HG02938 (cell line): Measurements from ENCODE around the gene NDUFA5.

ENCODE experiments used
- ATAC-seq: cut with Tn5 transposase; IDR thresholded peaks from one replicate; pipeline ENCODE4 v1.9.1; 2021; ENCODE audit warnings: mild to moderate bottlenecking, moderate library complexity; ENCODE audit not compliant: unreplicated experiment

The NDUFA5 gene

GRCh38 chr7:123557398-123558288, at the start of gene NDUFA5:
Gene NDUFA5, minus strand, starts transcription at chr7:123557818. Its CDS starts 23 bp downstream, at chr7:123557795.
- peak; percentile 96 for ATAC-seq

- no peak for ATAC-seq
These were observed 47.1 kb upstream of the NDUFA5 start for GRCh38 chr7:123604739-123605138.

GRCh38 chr7:123602648-123603047, 45.0 kb upstream of the NDUFA5 start:
- no peak for ATAC-seq

GRCh38 chr7:123601530-123601929, 43.9 kb upstream of the NDUFA5 start, which contains the start of gene ASB15:
Gene ASB15, plus strand, starts transcription at chr7:123601821. Its CDS starts 12,682 bp downstream, at chr7:123614503.
- ATAC-seq: no peak

GRCh38 chr7:123600876-123601275, 43.3 kb upstream of the NDUFA5 start:
- no peak for ATAC-seq

GRCh38 chr7:123599766-123600165, 42.1 kb upstream of the NDUFA5 start:
- no peak for ATAC-seq

GRCh38 chr7:123598657-123599056, 41.0 kb upstream of the NDUFA5 start:
- ATAC-seq: no peak

GRCh38 chr7:123594813-123595241, 37.2 kb upstream of the NDUFA5 start:
- no peak for ATAC-seq

- no peak for ATAC-seq
These were observed 30.8 kb upstream of the NDUFA5 start for GRCh38 chr7:123588376-123588775.

- no peak for ATAC-seq
These were observed 26.2 kb upstream of the NDUFA5 start for GRCh38 chr7:123583821-123584220.

GRCh38 chr7:123581162-123581459, 23.5 kb upstream of the NDUFA5 start:
- no peak for ATAC-seq

GRCh38 chr7:123580406-123581161, 23.0 kb upstream of the NDUFA5 start:
- peak; percentile 69 for ATAC-seq

GRCh38 chr7:123579416-123579815, 21.8 kb upstream of the NDUFA5 start:
- no peak for ATAC-seq

GRCh38 chr7:123573896-123574467, 16.4 kb upstream of the NDUFA5 start:
- no peak for ATAC-seq

- no peak for ATAC-seq
These were observed 15.7 kb upstream of the NDUFA5 start for GRCh38 chr7:123573341-123573740.

- ATAC-seq: no peak
These were observed 14.1 kb upstream of the NDUFA5 start for GRCh38 chr7:123571684-123572083.

- no peak for ATAC-seq
These were observed 13.6 kb upstream of the NDUFA5 start for GRCh38 chr7:123571187-123571586.

GRCh38 chr7:123570390-123571182, 13.0 kb upstream of the NDUFA5 start:
- ATAC-seq: no peak

- no peak for ATAC-seq
These were observed 11.9 kb upstream of the NDUFA5 start for GRCh38 chr7:123569352-123570010.

- no peak for ATAC-seq
These were observed 4.5 kb upstream of the NDUFA5 start for GRCh38 chr7:123562121-123562520.
